ENCODE data around the gene NUMBL.

Gene NUMBL

DNA sequence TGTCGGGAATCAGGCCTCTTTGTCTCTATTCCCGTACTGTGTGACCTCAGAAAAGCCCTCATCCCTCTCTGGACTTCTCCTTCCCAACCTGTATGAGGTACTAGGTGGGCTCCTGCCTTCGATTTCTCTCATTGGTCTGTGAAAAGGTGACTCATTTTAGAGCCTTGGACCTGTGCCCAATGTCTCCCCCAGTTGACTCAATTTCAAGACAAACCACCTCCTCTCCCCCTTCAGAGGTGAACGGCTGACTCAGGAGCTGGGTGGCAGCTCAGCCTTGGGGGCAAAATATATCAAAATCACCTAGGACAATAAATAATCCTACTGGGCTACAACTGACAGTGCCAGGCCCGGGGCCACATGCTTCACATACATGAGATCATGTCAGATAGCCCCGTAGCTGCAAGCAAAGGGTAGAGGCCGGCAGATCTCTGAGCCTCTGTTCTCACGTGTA, 25.6 kb upstream of the NUMBL start:
- peak; percentile 89 for DNase-seq

DNA sequence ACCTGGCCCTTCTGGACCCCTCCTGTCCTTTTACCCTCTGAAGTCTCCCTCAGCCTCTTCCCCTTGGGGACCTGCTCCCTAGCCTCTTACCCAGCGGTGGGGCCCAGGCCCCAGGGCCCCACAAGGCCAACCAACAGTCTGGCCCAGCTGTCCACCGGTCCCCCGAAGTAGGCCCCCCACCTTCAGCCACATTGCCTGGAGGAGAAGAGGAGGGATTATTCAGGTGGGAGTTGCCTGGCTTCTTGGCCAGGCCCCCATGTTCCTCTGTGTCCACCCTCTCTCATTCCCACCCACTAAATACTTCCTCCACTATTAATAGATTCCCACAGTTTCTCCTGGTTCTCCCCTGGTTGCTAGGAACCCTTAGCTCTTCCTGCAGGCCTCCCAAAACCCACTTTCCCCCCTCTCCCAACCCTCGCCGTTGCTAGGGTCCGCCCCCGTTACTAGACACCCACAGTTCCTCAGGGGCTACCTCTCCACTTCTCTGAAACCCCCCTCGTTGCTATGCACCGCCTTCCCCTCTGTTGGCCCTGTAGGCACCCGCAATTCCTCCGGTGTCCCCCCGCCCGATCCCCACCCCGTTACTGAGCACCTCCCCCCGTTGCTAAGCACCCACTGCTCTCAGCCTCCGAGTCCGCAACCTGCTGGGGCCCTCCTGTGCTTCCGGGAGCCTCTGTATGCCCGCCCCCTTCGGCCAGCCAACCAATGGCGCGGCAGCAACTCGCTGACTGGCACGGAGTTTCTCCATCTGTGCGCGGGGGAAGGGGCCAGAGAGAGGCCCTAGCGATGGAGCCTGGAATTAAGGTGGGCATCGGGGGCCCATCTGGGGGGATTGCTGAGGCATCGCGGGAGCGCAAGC, 24.2 kb upstream of the NUMBL start:
- DNase-seq, result peak; percentile 89

- no peak for DNase-seq
Observed at GRCh38 chr19:40713939-40714338, 23.5 kb upstream of the NUMBL start.

DNA sequence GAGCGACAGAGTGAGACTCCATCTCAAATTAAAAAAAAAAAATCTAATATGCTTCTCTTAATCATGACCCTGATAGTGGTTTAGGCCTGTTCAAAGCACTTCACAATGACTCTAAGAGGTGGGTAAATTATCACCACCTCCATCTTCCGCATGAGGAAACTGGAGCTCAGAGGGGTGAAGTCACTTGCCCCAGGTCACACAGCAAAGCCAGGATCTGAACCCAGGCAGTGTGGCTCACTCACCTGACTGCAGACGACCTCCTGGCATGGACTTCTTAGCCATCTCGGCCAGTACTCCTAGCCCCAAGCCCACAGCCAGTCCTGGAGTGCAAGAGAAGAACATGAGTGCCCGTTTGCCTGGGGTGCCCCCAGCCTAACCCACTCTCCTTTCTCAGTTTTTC, 19.4 kb upstream of the NUMBL start:
- DNase-seq, result no peak

DNA sequence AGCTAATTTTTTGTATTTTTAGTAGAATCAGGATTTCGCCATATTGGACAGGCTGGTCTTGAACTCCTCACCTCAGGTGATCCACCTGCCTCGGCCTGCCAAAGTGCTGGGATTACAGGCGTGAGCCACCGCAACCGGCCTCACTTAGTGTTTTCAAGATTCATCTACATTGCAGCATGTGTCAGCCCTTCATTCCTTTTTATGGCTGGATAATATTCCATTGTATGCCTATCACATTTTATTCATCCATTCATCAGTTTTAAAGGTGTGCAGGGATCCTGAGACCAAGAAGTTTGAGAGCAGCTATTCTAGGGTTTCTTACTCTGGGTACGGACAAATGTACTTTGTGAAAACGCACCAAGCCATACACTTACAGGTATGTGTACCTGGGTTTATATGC, 17.2 kb upstream of the NUMBL start:
- DNase-seq, result no peak

DNA sequence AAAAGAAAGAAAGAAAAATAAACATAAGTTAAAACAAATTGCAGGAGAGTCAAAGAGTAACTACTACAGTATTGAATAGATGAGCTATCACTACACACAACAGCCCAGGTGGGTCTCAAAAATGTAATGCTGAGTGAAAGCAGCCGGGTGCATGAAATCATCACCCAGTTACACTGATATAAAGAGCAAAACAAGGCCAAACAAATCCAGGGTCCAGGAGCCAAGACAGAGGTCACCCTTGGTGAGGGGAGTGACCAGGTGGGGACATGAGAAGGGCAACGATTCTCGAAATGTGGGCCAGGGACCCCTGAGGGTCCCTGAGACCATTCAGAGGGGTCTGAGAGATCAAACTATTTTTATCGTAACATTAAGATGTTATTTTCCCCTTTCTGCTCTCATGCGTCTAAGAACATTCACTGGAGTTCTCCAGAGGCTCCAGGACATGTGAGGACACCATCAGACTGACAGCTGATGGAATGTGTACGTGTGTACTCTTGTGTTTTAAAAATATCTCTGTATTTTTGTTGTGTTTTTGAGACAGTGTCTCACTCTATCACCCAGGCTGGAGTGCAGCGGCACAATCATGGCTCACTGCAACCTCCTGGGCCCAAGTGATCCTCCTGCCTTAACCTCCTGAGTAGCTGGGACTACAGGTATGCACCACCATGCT, 15.6 kb upstream of the NUMBL start:
- no peak for DNase-seq

DNA sequence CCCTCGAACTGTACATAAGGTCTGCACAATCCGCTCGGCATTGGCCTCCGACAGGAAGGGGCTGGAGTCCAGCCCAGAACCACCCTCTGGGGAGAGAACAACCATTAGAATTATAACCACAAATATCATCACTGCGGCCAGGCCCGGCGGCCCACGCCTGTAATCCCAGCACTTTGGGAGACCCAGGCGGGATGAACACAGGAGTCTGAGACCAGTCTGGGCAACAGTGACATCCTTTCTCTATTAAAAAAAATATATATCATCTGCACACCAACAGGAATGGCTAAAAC, 14.9 kb upstream of the NUMBL start:
- DNase-seq, result no peak

DNA sequence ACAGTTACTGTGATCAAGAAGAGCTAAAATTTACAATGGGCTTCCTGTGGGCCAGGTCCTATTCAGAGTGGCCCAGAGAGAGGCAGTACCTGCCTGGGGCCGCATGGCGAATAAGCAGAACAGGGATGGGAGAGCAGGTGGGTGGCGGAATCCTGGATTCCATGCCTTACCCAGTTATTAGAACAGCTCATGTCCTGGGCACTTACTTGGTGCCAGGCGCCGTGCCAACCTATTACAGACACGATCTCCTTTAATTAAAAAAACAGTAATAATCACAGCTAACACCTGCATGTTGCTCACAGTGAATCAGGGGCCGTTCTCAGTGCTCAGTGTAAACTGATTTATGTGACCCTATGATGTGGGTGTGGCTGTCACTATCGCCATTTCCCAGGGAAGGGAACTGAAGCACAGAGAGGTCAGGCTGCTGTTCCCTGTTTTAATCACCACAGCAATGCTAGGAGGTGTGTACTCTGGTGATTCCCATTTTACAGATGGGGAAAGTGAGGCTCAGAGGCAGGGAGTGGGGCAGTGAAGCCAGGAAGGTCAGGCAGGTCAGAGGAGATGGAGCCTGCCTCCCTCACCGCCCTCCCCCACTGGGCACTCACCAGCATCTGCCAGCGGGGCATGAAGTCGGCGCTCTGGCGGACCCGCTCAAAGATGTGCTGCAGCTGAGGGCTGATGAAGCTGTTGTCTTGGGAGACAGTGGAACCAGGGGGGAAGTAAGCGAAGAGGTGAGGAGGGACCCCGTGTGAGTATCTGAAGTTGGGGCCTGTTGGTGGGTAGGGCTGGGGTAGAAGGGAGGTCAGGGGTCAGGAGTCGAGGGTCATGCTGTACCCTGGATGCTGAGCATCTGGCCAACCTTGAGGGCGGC, 14.3 kb upstream of the NUMBL start:
- no peak for DNase-seq

- no peak for DNase-seq
Observed at GRCh38 chr19:40703029-40703755, 12.7 kb upstream of the NUMBL start.

- DNase-seq, result no peak
Observed at GRCh38 chr19:40702337-40703012, 12.0 kb upstream of the NUMBL start.

GRCh38 chr19:40701758-40702157, 11.3 kb upstream of the NUMBL start:
- no peak for DNase-seq

GRCh38 chr19:40700083-40700482, 9.6 kb upstream of the NUMBL start:
- no peak for DNase-seq

DNA sequence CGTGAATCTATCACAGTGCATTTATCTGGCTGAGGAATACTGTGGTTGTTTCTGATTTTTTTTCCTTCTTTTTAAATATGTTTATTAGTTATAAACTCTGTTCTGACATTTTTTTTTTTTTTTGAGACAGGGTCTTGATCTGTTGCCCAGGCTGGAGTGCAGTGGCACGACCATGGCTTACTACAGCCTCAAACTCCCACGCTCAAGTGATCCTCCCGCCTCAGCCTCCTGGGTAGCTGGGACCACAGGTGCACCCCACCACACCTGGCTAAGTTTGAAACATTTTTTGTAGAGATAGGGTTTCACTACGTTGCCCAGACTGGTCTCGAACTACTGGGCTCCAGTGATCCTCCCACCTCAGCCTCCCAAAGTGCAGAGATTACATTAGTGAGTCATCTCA, 6.6 kb upstream of the NUMBL start:
- no peak for DNase-seq

DNA sequence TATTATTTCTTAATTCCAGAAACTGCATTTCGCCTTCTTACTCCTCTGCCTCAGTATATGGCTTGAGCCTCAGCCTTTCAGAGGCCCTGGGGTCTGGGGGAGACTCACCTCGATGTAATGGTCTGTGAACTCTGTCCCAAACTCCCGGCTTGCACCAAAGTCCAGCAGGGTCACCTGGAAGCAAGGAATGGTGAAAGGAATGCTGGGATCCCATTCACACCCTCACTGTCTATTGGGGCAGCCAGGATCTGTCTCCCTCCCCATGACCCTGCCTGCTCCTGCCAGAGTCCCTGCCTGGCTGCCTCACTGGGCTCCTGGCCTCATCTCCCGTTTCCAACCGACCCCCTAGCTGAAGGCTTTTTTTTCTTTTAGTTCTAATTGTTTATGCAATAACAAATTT, 5.4 kb upstream of the NUMBL start:
- no peak for DNase-seq

DNA sequence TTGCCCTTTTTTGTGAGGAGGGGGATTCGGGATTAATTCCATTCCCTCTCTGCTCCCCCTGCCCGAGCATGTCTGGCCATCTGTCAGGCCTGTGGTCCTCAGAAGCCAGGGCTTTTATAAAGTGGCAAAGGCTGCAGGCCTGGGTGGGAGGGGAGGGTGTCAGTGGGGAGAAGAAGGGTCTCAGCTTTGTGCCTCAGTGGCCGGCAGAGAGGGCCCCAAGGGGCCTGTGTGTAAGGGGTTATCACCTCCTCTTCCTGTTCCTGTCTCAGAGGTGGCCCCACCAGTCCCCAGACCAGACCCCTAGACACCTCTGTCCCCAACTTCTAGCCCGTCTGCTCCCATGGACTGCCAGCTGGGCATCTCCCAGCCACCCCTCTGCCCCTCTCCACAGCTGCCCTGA, 3.4 kb upstream of the NUMBL start:
- no peak for DNase-seq

- DNase-seq, result no peak
Observed at GRCh38 chr19:40693150-40693788, 2.8 kb upstream of the NUMBL start.

DNA sequence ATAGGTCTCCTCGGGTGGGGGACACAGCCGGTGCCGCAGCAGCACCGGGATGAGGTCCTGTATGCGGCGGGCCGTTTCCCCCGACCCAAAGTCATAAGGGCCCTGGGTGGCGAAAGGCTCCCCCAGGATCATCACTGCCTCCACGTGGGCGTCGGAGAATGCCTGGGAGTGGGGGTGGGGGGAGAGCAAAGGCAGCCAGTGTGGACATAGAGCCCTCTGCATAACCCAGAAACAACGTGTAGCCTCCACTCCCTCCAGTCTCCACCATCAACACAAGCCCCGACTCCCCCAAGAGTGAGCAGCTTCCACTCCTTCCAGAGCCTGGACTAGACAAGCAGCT, 1.7 kb upstream of the NUMBL start:
- DNase-seq, result no peak

GRCh38 chr19:40691421-40692211, 1.2 kb upstream of the NUMBL start:
- DNase-seq, result no peak

DNA sequence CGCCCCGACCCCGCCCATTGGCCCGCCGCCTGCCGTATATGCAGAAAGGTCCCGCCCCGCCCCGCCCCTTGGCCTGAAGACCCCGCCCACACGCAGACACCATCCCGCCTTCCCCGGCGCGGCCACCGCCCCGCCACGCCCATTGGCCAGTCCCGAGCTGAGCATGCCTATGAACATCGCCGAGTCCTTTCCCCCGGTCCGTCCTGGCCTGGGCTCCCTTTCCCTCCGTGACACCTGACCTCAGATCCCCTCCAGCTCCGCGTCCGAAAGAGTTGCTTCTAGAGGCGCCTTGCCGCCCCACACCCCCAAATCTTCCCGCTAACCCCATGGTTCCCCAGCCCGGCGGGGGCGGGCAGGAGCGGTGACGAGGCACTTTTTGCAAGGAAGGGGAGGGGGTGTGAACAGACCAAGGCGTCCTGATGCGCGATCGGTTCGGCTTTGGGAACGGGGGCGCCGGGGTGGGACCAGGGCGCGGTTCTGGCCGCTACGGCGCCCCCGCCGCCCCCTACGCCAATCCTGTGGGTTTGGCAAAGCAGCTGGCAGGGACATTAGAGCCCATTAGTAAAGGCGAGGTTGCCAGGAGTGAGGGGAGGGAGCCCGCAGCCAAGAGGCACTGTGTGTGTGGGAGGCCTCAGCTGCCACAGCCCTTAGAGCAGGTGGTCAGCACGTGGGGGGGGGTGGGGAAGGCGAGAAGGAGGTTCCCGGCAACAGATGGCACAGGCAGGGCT, 406 bp upstream of the NUMBL start:
- DNase-seq, result peak; percentile 86

DNA sequence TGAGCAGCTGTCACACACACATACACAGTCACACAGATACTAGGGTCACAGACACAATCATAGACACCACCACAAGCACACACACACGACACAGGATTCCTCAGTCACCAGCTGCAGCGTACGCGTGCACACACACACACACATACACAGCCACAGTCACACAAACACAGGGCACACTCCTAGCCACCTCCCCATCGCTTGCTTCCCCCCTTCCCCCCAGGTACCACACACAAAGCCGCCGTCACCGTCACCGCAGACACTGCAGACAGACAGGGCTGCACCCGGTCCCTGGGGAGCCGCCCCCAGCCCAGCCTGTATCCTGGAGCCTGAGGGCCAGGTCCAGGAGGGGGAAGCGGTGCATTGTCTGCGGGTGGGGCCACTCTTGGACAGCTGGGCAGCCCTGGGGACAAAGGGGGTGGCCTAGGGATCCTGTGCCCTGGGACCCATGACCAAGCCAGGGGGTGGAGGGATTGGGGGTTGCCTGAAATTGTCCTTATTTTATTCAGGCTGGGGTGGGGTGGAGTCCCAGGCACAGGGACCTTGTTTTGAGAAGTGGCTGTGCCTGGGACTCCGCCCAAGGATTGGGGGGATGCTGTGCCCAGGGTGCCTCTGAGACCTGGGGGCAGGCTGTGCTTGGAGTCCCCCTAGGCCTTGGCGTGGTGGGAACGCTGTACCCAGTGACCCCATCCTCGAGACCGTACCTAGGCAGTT, 957 bp downstream of the NUMBL start:
- no peak for DNase-seq

Data from amniotic stem cell (primary cell).